Measurements from ENCODE around the gene POP7. TPM values are rescaled to one million over a fixed set of nuclear protein-coding genes. Genes with fewer than 3 reads are reported as not detected.
A peak's percentile ranks its signal among the peaks of the same experiment; 100 is the strongest.

The POP7 gene
- total and polyA plus RNA-seq, 8 donors, result 23.3 to 70.1 (median 38.7) TPM; not detected in 1

DNA sequence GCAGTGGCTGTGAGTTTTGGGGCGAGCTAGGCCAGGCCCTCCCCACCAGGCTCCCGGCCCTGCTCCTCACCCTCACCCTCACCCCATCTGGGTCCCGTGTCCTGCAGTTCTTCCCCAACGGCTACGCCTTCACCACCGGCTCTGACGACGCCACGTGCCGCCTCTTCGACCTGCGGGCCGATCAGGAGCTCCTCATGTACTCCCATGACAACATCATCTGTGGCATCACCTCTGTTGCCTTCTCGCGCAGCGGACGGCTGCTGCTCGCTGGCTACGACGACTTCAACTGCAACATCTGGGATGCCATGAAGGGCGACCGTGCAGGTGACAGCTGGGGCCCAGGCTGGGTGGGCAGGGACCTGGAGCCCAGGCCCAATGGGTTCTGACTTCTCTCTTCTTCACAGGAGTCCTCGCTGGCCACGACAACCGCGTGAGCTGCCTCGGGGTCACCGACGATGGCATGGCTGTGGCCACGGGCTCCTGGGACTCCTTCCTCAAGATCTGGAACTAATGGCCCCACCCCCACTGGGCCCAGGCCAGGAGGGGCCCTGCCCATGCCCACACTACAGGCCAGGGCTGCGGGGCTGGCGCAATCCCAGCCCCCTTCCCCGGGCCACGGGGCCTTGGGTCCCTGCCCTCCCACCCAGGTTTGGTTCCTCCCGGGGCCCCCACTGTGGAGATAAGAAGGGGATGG lies 27.5 kb upstream of the POP7 start:
- Histone ChIP-seq H3K27ac (peak overlapping the region in 3 of 5 donors; percentile 59 to 75 (median 68)), H3K27me3 (no peaks in the 10 kb centered on the region), H3K36me3 (peaks cover 49 to 72% (median 69%) of the 10 kb centered on the region in 4 donors), H3K4me1 (peaks cover 9 to 51% (median 41%) of the 10 kb centered on the region in 4 donors), H3K4me3 (no peak overlapping the region), H3K9me3 (no peaks in the 10 kb centered on the region)
- no peak for TF ChIP-seq POLR2A (IDR thresholded peaks at IDR 0.05)
- no peak for TF ChIP-seq POLR2AphosphoS5 (IDR thresholded peaks at IDR 0.05)
- TF ChIP-seq, protein P1, sequence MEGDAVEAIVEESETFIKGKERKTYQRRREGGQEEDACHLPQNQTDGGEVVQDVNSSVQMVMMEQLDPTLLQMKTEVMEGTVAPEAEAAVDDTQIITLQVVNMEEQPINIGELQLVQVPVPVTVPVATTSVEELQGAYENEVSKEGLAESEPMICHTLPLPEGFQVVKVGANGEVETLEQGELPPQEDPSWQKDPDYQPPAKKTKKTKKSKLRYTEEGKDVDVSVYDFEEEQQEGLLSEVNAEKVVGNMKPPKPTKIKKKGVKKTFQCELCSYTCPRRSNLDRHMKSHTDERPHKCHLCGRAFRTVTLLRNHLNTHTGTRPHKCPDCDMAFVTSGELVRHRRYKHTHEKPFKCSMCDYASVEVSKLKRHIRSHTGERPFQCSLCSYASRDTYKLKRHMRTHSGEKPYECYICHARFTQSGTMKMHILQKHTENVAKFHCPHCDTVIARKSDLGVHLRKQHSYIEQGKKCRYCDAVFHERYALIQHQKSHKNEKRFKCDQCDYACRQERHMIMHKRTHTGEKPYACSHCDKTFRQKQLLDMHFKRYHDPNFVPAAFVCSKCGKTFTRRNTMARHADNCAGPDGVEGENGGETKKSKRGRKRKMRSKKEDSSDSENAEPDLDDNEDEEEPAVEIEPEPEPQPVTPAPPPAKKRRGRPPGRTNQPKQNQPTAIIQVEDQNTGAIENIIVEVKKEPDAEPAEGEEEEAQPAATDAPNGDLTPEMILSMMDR (IDR thresholded peaks at IDR 0.05), result no peak
- no peak for TF ChIP-seq EP300 (IDR thresholded peaks at IDR 0.05)
- 70 to 83% (median 73%) methylated on average over 24 to 35 of the region's 35 CpGs for WGBS, 5 donors
- intact Hi-C loops (cut with DNase I; ENCODE audit: low total_unique reads), result loop anchor here (10.0 kb wide), 1 partner anchor 204 kb away; the partner anchor contains the start of gene TSC22D4
- DNase-seq, result peak in 1 of 2 donors; percentile 22

DNA sequence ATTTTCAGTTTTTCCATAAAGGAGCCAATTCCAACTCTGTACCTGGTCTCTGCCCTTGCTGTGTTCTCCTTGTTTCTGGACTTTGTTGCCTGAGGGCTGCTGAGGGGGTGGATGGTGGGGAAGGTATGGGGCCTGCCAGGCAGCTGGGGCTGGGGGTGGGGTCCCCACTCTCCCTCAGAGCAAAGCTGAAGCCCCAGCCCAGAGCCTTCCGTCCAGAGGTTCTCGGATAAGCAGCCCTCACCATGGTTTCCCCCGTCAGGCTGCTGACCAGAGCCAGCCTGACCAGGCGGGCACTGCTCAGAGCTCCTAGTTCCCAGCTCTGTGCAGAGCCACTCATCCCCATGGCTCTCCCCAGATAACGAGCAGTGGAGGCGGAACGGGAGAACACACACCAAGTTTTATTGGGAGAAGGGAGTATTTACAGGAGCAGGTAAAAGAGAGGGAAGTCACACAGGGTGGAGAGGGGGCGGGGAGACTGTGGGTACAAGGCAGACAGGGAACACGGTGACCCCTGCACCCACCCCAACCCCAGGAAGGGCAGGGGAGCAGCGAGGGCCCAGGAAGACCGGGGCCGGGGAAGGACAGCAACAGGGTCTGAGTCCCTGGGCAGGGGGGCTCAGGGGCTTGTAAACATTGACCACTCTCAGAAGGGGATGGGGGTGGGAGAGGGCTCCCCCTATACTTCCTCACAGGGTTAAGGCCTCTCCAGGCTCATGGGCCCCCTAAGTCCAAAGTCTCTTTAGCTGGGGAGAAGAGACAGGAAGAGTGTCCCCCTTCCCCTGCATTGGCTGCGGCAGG lies 26.6 kb upstream of the POP7 start:
- peaks cover 58 to 81% (median 78%) of the 10 kb centered on the region in 4 donors for H3K36me3 ChIP-seq
- H3K4me1 ChIP-seq, result peaks cover 9 to 51% (median 41%) of the 10 kb centered on the region in 4 donors
- no peaks in the 10 kb centered on the region for H3K27me3 ChIP-seq
- no peak for TF ChIP-seq POLR2A (IDR thresholded peaks at IDR 0.05)
- TF ChIP-seq, protein P1 (IDR thresholded peaks at IDR 0.05), result no peak
- TF ChIP-seq EP300 (IDR thresholded peaks at IDR 0.05), result no peak
- TF ChIP-seq POLR2AphosphoS5 (IDR thresholded peaks at IDR 0.05), result no peak
- DNase-seq, result peak in 1 of 2 donors; percentile 15
- intact Hi-C loops (cut with DNase I; ENCODE audit: low total_unique reads), result loop anchor here (10.0 kb wide), 1 partner anchor 205 kb away; the partner anchor contains the start of gene TSC22D4
- 57 to 74% (median 68%) methylated on average over 11 to 13 of the region's 13 CpGs for WGBS, 5 donors
- peak overlapping the region in 3 of 5 donors; percentile 59 to 75 (median 68) for H3K27ac ChIP-seq
- no peaks in the 10 kb centered on the region for H3K9me3 ChIP-seq
- no peak overlapping the region for H3K4me3 ChIP-seq

DNA sequence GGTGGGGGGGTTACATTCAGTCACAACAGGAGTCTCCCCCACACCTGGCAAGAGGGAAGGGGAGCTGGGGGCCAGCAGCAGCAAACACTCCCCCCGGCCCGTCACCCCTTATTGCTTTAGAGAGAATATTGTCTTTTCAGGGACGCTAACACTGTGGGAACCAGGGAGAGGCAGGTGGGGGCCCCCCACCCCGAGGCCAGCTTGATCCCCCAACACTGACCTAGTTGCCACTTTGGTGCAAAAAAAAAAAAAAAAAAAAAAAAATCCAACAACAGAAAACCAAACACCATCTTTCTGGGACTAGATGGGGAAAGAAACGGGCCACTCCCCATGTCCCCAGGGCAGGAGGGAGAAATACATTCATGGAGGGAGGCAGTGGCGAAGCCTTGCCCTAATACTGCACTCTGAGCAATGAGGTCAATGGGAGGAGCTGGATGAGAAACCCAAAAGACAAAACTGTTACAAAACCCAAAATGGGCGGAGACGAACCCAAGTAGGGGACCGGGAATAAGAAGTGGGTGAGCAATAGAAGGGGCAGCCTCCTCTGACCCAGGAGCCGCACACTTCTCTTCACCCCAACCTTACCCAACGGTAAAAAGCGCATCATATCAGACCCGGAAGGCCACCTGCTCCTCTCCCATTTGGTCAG lies 25.9 kb upstream of the POP7 start:
- 60 to 76% (median 70%) methylated on average over 13 of the region's 13 CpGs for WGBS, 5 donors

DNA sequence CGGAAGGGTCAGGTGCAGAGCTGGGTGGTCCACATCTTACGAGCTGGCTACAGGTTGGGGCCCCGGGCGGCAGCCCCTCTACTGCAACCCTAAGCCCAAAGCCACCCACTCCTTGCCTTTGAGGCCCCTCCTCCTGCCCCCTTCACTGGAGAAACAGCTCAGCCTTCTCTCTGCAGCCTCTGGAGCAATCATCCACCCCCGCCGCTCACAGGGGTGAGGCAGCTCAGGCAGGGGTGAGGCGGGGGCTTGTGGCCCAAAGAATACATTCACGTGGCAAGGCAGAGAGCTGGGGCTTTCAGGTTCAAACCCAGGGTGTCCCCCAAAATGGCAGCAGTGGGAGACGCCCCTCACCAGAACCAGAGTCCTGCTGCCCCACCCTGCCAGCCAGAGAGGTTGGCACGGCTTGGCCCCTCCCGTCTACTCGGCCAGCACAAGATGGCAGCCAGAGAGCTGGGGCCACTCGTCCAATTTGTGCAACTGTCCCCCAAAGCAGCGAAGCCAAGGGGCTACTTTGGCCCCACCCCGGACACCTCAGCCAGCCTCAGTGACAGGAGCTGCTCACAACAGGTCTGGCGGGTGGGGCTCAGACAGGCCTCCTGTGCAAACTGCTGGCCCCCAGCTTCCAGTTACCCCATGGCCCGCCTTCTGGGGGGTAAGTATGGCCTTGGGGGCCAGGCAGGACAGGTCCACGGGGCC lies 25.2 kb upstream of the POP7 start:
- TF ChIP-seq POLR2A (IDR thresholded peaks at IDR 0.05) (no peak), POLR2AphosphoS5 (IDR thresholded peaks at IDR 0.05) (no peak), EP300 (IDR thresholded peaks at IDR 0.05) (no peak)
- TF ChIP-seq, protein P1 (IDR thresholded peaks at IDR 0.05), result no peak
- Histone ChIP-seq H3K27me3 (no peaks in the 10 kb centered on the region), H3K36me3 (peaks cover 72 to 95% (median 92%) of the 10 kb centered on the region in 4 donors), H3K9me3 (no peaks in the 10 kb centered on the region), H3K27ac (peak overlapping the region in 4 of 5 donors; percentile 49 to 75 (median 68)), H3K4me1 (peaks cover 9 to 51% (median 36%) of the 10 kb centered on the region in 4 donors), H3K4me3 (no peak overlapping the region)
- WGBS, 5 donors, result 79 to 83% (median 81%) methylated on average over 18 of the region's 18 CpGs
- peak in 1 of 2 donors; percentile 30 for DNase-seq
- intact Hi-C loops (cut with DNase I; ENCODE audit: low total_unique reads), result no loop called here

More for the DNA sequence above, 25.9 kb upstream of the POP7 start:
- Histone ChIP-seq H3K27me3 (no peaks in the 10 kb centered on the region), H3K27ac (peak overlapping the region in 4 of 5 donors; percentile 49 to 75 (median 68)), H3K9me3 (no peaks in the 10 kb centered on the region), H3K4me1 (peaks cover 9 to 51% (median 39%) of the 10 kb centered on the region in 4 donors), H3K36me3 (peaks cover 65 to 88% (median 86%) of the 10 kb centered on the region in 4 donors), H3K4me3 (no peak overlapping the region)
- intact Hi-C loops (cut with DNase I; ENCODE audit: low total_unique reads), result loop anchor here (10.0 kb wide), 1 partner anchor 205 kb away; the partner anchor contains the start of gene TSC22D4
- peak in 1 of 2 donors; percentile 28 for DNase-seq
- TF ChIP-seq POLR2AphosphoS5 (IDR thresholded peaks at IDR 0.05), result peak in 2 of 3 donors; percentile 4 to 18
- no peak for TF ChIP-seq EP300 (IDR thresholded peaks at IDR 0.05)
